Uterus (tissue), 2 donors: ENCODE data around the gene NDUFS5.

Experiments used
- POLR2A ChIP-seq, 2 donors: fragments of 450-650 bp; IDR thresholded peaks; one replicate each; pipeline ENCODE4 v1.6.1; 2016; ENCODE audit warnings: antibody characterized with exemption in 2 of 2, mild to moderate bottlenecking in 1 of 2, moderate library complexity in 1 of 2
- TF ChIP-seq, protein P1 (sequence below), 4 experiments: fragments of 200-600 bp in 2 of 4; fragments of 450-650 bp in 2 of 4; sonication (generic) in 2 of 4; IDR thresholded peaks; one replicate each; pipeline ENCODE4 v1.5.1; 2016 to 2019; ENCODE audit warnings: antibody characterized with exemption in 4 of 4, mild to moderate bottlenecking in 2 of 4, moderate library complexity in 1 of 4

DNA sequence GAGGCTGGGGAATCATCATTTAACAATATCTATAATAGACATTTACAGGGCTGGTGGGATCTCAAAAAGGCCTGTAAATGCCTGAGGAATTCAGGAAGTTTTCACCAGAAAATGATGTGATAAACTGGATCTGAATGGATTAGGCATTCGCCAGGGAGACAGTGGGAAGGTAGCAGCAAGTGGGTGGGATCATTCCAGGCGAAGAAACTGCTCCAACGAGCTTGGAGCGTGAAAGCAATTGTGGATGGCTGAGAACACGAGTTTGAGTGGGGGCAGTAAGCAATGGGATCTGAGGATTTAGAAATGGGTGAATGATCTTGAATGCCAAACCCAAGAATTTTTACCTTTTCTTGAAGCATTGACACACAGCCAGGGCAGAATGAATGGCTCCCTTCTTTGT is 8.9 kb upstream of the NDUFS5 start:
- TF ChIP-seq, protein P1, sequence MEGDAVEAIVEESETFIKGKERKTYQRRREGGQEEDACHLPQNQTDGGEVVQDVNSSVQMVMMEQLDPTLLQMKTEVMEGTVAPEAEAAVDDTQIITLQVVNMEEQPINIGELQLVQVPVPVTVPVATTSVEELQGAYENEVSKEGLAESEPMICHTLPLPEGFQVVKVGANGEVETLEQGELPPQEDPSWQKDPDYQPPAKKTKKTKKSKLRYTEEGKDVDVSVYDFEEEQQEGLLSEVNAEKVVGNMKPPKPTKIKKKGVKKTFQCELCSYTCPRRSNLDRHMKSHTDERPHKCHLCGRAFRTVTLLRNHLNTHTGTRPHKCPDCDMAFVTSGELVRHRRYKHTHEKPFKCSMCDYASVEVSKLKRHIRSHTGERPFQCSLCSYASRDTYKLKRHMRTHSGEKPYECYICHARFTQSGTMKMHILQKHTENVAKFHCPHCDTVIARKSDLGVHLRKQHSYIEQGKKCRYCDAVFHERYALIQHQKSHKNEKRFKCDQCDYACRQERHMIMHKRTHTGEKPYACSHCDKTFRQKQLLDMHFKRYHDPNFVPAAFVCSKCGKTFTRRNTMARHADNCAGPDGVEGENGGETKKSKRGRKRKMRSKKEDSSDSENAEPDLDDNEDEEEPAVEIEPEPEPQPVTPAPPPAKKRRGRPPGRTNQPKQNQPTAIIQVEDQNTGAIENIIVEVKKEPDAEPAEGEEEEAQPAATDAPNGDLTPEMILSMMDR (IDR thresholded peaks at IDR 0.05) = no peak
- TF ChIP-seq POLR2A (IDR thresholded peaks at IDR 0.05) = no peak
